Activated CD4-positive, alpha-beta T cell treated with anti-CD3 and anti-CD28 coated beads, Interleukin-2, Interleukin-6, amounts not matched to agents 100 ng/mL and 50 ng/mL, durations not matched to agents 16 hours and 8 hours (primary cell): ENCODE results near the gene ISM1.
A peak's percentile ranks its signal among the peaks of the same experiment; 100 is the strongest.

Experiments used
- DNase-seq: peaks from one replicate; pipeline ENCODE4 v3.0.0-alpha.2; 2020

Gene ISM1

DNA sequence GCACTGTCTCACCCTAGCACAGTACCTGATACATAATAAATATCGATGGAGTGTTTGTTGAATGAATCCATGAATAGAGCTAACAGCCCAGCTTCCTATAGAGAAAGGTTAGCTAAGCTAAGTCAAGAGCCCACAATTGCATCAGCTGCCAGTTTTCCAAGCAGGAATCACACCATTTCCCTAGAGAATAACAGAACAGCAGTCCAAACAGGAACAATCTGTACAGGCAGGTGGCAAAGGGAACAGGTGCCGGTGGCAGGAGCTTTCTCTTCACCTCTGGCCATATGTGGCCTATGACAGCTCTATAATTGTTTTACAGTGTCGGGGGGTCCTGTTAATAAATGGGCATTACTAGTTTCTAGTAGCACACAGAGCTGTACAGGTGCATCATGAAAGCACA, 38.8 kb downstream of the ISM1 start:
- DNase-seq, result no peak

GRCh38 chr20:13260650-13261279, 39.7 kb downstream of the ISM1 start:
- no peak for DNase-seq

DNA sequence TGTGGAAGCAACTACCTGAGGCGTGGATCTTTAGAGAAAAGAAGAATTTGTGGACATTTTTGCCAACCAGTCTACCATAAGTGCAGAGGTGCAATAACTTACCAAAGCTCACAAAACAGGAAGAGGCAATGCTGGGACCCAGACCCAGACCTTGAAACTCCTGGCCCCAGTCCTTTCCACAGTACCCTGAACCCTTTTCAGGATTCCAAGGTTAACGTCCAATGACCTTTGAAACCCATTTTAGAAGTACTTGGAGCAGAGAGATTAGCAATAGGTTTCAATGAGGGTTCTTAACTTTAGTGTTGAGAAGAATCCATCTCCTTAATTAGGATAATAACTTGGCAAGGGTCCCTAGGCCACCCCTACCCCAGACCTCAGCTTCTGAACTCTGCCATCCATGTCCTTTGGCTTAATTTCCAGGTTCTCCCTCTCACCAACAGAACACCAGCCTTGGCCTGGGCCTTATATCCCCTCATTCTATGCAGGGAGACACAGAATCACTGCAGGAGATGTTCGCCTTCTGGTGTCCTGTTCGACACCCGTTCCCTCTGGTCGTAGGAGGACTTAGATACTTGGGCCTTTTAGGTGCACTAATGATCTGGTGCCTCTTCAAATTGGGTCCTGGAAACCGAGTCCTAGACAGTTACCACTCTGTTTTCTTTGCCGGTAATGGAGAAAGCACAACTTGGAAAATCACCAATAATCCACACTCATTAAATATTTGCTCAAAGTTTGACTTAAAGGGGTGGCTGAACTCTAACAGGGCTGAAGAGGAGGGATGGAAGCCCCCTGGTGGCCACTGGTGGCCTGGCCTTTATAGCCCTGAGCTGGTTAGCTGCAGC, 40.6 kb downstream of the ISM1 start:
- peak; percentile 42 for DNase-seq

DNA sequence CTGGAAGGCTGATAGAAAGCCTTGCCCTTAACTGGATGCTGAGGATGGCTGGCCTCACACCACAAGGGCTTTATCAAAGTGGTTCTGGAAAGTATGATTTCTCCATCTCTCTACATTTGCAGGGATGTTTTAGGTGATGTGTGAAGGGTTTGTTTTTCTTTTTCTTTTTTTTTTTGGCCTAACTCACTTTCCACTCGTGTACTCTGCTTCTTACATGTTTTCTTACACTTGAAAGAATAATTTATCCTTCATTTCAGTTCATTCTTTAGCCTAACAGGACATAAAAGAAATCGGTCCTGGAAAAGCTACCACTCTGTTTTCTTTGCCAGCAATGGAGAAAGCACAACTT, 41.2 kb downstream of the ISM1 start:
- DNase-seq, result no peak

DNA sequence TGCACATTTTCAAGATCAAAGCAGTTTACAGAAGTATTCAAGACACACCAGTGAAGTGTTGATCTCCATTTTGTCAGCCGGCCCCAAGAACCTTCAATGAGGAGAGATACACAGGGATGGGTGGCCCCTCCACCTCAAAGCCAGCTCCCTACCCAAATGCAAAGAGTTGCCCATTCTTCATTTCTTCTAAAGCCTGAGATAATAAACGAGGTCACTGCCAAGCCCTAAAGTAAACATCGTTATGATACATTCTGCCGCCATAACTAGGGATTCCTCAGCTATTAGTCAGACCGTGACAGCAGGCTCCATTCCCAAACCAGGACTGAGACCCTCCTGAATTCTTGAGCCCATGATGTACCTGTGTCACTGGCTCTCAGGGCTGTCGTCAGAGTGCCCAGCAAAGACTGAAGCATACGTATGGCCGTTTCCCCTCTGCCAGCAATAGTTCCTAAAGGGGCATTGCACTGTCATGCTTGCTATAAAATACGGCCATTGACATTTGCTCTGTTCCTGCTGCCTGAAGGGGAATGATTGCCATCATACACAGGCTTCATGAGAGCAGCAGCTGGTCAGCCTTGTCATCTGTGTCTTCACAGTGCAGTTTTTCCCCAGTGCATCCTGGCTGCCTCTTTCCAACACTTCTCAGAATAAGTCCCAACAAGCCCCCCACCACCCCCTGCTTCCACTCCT, 41.7 kb downstream of the ISM1 start:
- DNase-seq, result no peak

DNA sequence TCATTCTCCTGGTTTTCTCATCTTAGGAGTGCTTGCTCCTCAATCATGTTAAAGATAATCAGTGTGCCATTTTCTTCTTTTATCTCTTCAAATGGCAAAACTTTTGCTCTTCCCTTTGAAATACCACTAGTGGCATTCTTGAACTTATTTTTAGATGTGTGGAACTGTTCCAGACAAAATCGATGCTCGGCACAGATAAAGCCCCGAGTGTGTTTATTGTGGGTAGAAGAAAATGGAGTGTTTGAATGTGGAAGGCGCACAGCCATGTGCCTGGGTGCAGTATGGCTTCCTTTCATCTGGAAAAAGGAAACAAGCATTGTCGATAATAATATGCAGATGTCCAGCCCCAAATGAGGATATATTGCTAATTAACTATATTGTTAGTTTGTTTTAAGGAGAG, 42.4 kb downstream of the ISM1 start:
- no peak for DNase-seq

GRCh38 chr20:13264907-13265306, 43.8 kb downstream of the ISM1 start:
- DNase-seq, result no peak

- no peak for DNase-seq
Observed at GRCh38 chr20:13265941-13266340, 44.9 kb downstream of the ISM1 start.

GRCh38 chr20:13267231-13267630, 46.2 kb downstream of the ISM1 start:
- no peak for DNase-seq

GRCh38 chr20:13268953-13269352, 47.9 kb downstream of the ISM1 start:
- no peak for DNase-seq

- no peak for DNase-seq
Observed at GRCh38 chr20:13270211-13270610, 49.1 kb downstream of the ISM1 start.

DNA sequence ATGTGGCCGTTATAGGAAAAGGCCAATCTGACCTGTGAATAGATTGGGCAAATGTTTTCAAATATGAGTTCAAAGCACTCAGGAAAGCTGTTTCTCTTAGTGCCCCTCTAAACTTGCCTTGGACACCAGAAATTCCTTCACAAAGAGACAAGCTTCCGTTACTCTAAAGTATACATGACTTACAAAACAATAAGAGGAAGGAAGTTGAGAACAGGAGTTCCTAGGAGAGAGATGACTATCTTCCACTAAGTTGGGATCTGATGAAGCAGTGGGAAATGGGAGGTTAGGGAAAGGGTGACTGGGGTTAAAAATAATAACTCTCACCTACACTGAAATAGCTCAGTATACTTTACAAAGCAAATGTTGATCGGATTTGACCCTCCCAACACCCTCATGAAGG, 50.0 kb downstream of the ISM1 start:
- no peak for DNase-seq

- no peak for DNase-seq
Observed at GRCh38 chr20:13271977-13272975, 51.2 kb downstream of the ISM1 start.

DNA sequence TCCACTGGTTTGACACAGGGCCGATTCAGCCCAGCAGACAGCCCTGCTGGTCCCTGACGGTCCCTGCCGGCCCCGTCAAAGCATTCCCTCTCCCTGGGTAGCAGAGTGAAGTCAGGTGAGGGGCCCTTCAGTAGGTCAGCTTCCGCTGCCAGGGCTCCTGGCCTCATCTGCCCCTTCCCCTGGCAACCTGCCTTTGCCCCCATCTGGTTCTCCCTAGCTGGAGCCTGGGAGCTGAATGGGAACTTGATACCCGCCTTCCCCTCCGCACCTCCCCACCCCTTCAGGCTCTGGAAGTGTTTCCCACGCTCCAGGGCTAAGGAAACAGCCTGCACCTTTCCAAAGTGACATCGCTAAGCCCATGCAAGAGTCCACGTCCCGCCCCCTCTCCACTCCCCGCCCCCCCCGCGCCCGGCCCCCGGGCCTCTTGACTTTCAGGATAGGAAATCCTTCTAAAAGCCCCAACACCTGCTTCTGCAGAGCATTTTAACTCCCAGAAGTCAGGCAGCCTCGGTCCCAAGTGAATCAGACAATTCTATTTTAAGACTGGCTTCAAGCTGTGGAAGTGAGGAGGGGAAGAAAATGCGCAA, 53.3 kb downstream of the ISM1 start:
- DNase-seq, result no peak

DNA sequence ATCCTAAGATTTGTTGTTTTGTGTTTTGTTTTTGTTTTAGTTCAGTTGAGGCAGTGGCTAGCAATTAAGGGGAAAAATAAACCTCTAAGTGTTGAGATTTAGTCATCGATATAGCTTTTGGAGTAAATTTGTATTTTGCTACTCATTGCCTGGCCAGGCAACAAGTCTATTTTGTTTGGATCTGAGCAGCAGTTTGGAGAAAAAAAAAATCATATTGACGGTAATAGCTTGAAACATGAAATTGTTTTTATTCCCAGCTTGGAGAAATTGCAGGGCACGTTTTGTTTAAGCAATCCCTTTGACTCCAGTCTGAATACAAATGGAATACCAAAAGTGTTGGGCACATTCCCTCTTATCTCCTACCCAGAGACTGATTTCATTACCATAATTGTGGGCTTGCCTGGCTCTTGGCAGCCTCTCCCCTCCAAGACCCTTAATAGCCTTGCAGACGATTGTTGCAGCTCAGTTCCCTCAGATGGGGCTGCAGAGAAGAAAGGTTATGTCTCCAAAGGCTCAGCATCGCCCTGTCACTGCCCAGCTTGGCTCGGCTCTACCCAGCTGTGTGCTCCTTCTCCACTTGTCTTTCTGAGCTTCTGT, 56.0 kb downstream of the ISM1 start:
- no peak for DNase-seq

DNA sequence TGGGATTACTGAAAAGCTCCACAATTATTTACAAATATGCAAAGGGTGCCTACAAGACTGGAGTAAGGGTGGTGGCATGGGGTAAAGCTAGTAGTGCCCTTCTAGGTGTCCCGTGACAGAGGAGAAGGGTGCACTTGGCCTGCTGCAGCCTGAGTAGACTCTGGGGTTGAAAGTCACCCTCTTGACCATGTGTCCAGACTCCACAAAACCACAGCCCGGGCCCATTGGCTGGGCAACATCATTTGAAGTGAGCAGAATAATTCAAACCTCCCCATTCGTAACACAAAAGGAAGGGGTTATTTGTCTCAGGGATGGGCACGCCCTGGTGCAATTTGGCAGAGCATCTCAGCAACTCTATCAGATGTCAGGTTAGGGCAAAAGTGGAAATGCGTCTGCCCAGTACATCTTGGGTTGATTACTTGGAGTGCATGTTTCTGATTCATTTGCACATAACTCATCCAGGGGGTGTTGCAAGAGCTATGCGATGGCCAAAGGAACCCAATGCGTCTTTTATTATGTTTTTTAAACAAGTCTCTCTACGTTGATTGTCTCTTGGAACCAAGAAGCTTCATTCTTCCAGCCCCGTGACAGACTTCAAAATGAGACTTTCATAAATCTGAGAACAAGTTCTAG, 56.7 kb downstream of the ISM1 start:
- no peak for DNase-seq

DNA sequence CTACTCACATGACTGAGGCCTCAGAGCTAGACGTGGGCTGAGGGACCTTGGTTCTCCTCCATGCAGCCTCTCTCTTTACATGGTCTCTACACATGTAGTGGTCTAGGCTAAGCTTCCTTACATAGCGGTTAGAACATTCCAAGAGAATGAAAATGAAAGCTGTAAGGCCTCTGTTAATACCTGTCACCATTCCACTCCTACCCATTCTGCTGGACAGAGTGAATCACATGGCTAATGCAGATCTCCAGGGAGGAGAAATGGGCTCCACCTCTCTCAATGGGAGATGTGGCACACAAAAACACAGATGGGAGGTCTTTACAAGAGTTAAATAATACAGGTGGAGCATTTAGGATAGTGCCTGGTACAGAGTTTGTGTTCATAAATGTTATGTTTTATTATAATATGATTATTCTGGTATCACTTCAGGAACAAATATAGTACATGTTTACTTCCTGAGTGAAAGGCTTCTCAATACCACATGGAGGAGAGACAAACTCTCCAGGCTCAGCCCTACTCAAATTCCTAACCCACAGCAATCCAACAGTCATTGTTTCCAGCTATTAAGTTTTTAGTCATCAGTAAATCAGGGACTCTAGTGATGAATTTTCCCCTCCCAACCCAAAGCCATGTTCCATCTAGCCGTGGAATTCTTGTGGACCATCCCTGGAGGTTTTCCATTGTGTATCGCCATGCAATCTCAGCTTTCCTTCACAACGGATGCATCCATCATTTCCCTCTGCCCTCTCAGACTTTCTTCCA, 57.9 kb downstream of the ISM1 start:
- DNase-seq, result no peak

DNA sequence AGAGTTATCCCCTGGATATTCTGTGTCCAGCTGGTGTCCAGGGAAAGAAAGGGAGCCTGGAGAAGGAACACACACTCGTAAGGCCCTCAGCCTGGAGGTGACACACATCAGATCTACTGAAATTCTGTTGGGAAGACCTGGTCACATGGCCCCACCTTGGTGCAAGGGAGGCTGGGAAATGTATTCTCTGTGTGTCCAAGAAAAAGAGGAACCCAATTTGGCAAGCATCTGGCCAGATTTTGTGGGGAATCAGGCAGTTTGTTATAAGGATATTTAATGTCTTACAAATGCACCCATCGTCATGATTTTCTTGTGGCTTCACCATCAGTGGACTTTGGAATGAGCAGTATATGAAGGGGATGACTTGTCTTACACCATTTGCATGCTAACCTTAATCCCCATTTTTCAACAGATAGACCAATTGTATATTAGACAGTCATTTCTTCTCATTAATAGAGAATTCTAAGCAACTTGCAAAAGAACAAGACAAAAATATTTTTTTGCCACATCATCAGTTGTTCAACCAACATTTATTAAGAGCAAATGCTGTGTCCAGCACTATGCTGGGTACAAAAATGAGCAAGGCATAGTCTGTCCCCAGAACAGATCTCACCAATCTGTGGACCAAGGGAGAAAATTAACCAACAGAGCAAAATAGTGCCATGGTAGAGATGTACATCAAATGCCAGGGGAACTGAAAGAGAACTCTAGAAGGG, 59.7 kb downstream of the ISM1 start:
- DNase-seq, result no peak

DNA sequence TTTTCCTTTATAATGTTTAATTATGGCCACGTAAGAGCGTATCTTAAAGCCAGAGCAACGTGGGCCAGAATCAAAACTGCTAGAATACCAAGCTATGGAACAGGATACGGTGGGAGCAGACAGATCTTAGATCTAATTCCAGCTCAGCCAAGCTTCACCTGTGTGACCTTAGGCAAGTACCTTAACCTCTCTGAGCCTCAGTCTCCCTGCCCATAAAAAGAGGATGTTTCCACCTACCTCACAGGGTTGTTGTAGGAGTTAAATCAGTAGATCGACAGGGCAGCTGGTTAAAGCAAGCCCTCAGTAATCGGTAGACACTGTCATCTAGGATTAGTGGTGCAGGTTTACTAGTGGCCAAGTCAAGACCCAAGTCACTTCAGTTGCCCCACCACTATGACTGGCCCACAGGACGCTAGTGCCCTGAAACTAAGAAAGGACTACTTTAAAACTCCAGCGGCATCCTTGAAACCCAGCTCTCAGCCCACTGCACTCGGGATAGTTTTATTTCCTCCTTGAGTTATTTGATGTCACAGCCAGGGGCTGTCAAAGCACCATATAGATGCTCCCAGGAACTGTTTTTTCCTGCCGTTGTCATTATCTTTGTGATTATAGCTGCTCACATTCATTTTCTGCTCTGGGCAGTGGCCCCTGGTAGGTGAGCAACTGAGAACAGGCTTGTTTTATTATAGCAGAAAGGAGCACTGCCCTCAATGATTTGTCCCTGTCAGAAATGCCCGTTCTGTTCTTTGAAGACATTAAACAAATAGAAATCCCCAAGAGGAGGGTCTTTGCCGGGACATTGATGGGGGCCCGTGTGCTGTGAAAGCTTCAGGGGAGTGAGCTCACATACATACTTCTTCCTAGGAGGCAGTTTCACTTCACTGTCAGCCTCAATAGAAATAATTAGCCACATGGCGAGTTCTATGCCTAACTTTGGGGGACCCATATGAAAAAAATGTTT, 63.1 kb downstream of the ISM1 start:
- no peak for DNase-seq
